ENCODE results near the gene RREB1. TPM values are rescaled to one million over a fixed set of nuclear protein-coding genes. Genes with fewer than 3 reads are reported as not detected.
"Not testable (repeated sequence)": the region's sequence is repeated elsewhere in the genome, so short reads cannot be mapped to it uniquely, and the experiment has no call there.

Gene RREB1
- total RNA-seq, 1 donor from 2014 or later, result 26.9 TPM

GRCh38 chr6:7143476-7143974, 35.8 kb downstream of the RREB1 start:
- intact Hi-C loops (cut with micrococcal nuclease), result no loop called here

- intact Hi-C loops (cut with micrococcal nuclease), result no loop called here
Measured at GRCh38 chr6:7144872-7145584, 37.3 kb downstream of the RREB1 start.

- intact Hi-C loops (cut with micrococcal nuclease), result no loop called here
Measured at GRCh38 chr6:7145585-7145884, 37.8 kb downstream of the RREB1 start.

- intact Hi-C loops (cut with micrococcal nuclease), result loop anchor here (2.0 kb wide), 1 partner anchor 59 kb away; no protein-coding TSS in a partner anchor
Measured at GRCh38 chr6:7145885-7146828, 38.4 kb downstream of the RREB1 start.

GRCh38 chr6:7147051-7147671, 39.4 kb downstream of the RREB1 start:
- intact Hi-C loops (cut with micrococcal nuclease), result loop anchor here (2.0 kb wide), 1 partner anchor 60 kb away; no protein-coding TSS in a partner anchor

- intact Hi-C loops (cut with micrococcal nuclease), result no loop called here
Measured at GRCh38 chr6:7148100-7148822, 40.5 kb downstream of the RREB1 start.

- intact Hi-C loops (cut with micrococcal nuclease), result no loop called here
Measured at GRCh38 chr6:7150381-7151064, 42.8 kb downstream of the RREB1 start.

GRCh38 chr6:7151381-7151780, 43.6 kb downstream of the RREB1 start:
- intact Hi-C loops (cut with micrococcal nuclease), result no loop called here

GRCh38 chr6:7152462-7152861, 44.7 kb downstream of the RREB1 start:
- intact Hi-C loops (cut with micrococcal nuclease), result no loop called here

GRCh38 chr6:7153789-7154188, 46.0 kb downstream of the RREB1 start:
- intact Hi-C loops (cut with micrococcal nuclease), result no loop called here

GRCh38 chr6:7154341-7155139, 46.8 kb downstream of the RREB1 start:
- intact Hi-C loops (cut with micrococcal nuclease), result no loop called here

- intact Hi-C loops (cut with micrococcal nuclease), result no loop called here
Measured at GRCh38 chr6:7155871-7156579, 48.3 kb downstream of the RREB1 start.

- intact Hi-C loops (cut with micrococcal nuclease), result no loop called here
Measured at GRCh38 chr6:7156643-7157278, 49.0 kb downstream of the RREB1 start.

- intact Hi-C loops (cut with micrococcal nuclease), result not testable (repeated sequence)
Measured at GRCh38 chr6:7157307-7157706, 49.5 kb downstream of the RREB1 start.

- intact Hi-C loops (cut with micrococcal nuclease), result no loop called here
Measured at GRCh38 chr6:7157752-7158616, 50.2 kb downstream of the RREB1 start.

- intact Hi-C loops (cut with micrococcal nuclease), result no loop called here
Measured at GRCh38 chr6:7159790-7160525, 52.2 kb downstream of the RREB1 start.

- intact Hi-C loops (cut with micrococcal nuclease), result no loop called here
Measured at GRCh38 chr6:7161253-7161623, 53.5 kb downstream of the RREB1 start.
